H9 (cell line): ENCODE data around the gene RANBP17. TPM values are rescaled to one million over a fixed set of nuclear protein-coding genes. Genes with fewer than 3 reads are reported as not detected.
A peak's percentile ranks its signal among the peaks of the same experiment; 100 is the strongest.

Source experiments
- DNase-seq: peaks from one replicate; pipeline ENCODE4 v3.0.0-alpha.2; 2017
- H2AFZ ChIP-seq: one replicate; pipeline ENCODE4 v1.6.1; 2013; ENCODE audit warnings: mild to moderate bottlenecking, low read length, control low read depth, moderate library complexity
- H2AK5ac ChIP-seq: 2 replicates; pipeline ENCODE4 v1.6.1; 2013; ENCODE audit warnings: low read length, control low read depth, mixed read lengths; ENCODE audit not compliant: insufficient read length
- H2BK120ac ChIP-seq: one replicate; pipeline ENCODE4 v1.6.1; 2013; ENCODE audit warnings: low read depth, mild to moderate bottlenecking, low read length, control low read depth, inconsistent platforms; ENCODE audit not compliant: poor library complexity, severe bottlenecking
- H2BK12ac ChIP-seq: 2 replicates; pipeline ENCODE4 v1.6.1; 2013; ENCODE audit warnings: low read length, control low read depth, mixed read lengths, low read depth; ENCODE audit not compliant: insufficient read length
- H2BK15ac ChIP-seq: 2 replicates; pipeline ENCODE4 v1.6.1; 2013; ENCODE audit warnings: low read depth, low read length, control low read depth
- H2BK20ac ChIP-seq: one replicate; pipeline ENCODE4 v1.6.1; 2013; ENCODE audit warnings: low read depth, mild to moderate bottlenecking, low read length, control low read depth, inconsistent platforms; ENCODE audit not compliant: poor library complexity, severe bottlenecking
- H2BK5ac ChIP-seq: 2 replicates; pipeline ENCODE4 v1.6.1; 2013; ENCODE audit warnings: low read length, control low read depth, mixed read lengths; ENCODE audit not compliant: insufficient read length
- H3K14ac ChIP-seq: 2 replicates; pipeline ENCODE4 v1.6.1; 2013; ENCODE audit warnings: low read length, control low read depth; ENCODE audit not compliant: insufficient read depth
- H3K18ac ChIP-seq: 2 replicates; pipeline ENCODE4 v1.6.1; 2013; ENCODE audit warnings: low read depth, mild to moderate bottlenecking, mixed read lengths, low read length, control low read depth; ENCODE audit not compliant: insufficient read length
- H3K23ac ChIP-seq: 2 replicates; pipeline ENCODE4 v1.6.1; 2013; ENCODE audit warnings: low read length, control low read depth, mixed read lengths, low read depth; ENCODE audit not compliant: insufficient read length
- H3K23me2 ChIP-seq: 2 replicates; pipeline ENCODE4 v1.6.1; 2013; ENCODE audit warnings: low read depth, mild to moderate bottlenecking, mixed read lengths, low read length, control low read depth; ENCODE audit not compliant: insufficient read length, poor library complexity, severe bottlenecking
- H3K27ac ChIP-seq: 2 replicates; pipeline ENCODE4 v1.5.1; 2013; ENCODE audit warnings: low read length, control low read depth, mixed read lengths, low read depth; ENCODE audit not compliant: insufficient read length
- H3K27me3 ChIP-seq: 2 replicates; pipeline ENCODE4 v1.6.1; 2013; ENCODE audit warnings: low read length, control low read depth, inconsistent platforms; ENCODE audit not compliant: insufficient read depth
- H3K4ac ChIP-seq: 2 replicates; pipeline ENCODE4 v1.6.1; 2013; ENCODE audit warnings: low read depth, mild to moderate bottlenecking, control low read depth, inconsistent platforms, low read length, moderate library complexity
- H3K4me1 ChIP-seq: 2 replicates; pipeline ENCODE4 v1.6.1; 2013; ENCODE audit warnings: low read length, control low read depth, inconsistent platforms; ENCODE audit not compliant: insufficient read depth
- H3K4me2 ChIP-seq: 2 replicates; pipeline ENCODE4 v1.6.1; 2013; ENCODE audit warnings: low read length, control low read depth, mixed read lengths; ENCODE audit not compliant: insufficient read length, insufficient read depth
- H3K56ac ChIP-seq: 2 replicates; pipeline ENCODE4 v1.6.1; 2013; ENCODE audit warnings: low read depth, mild to moderate bottlenecking, mixed read lengths, low read length, control low read depth; ENCODE audit not compliant: insufficient read length
- H3K79me1 ChIP-seq: 2 replicates; pipeline ENCODE4 v1.6.1; 2013; ENCODE audit warnings: low read depth, mild to moderate bottlenecking, moderate library complexity, low read length, control low read depth, inconsistent platforms; ENCODE audit not compliant: insufficient read depth, poor library complexity, severe bottlenecking
- H3K79me2 ChIP-seq: 2 replicates; pipeline ENCODE4 v1.6.1; 2013; ENCODE audit warnings: low read length, control low read depth, inconsistent platforms; ENCODE audit not compliant: insufficient read depth
- H3K9ac ChIP-seq: 2 replicates; pipeline ENCODE4 v1.6.1; 2013; ENCODE audit warnings: low read length, control low read depth, mixed read lengths; ENCODE audit not compliant: insufficient read length; ENCODE audit errors: extremely low read depth
- H3K9me3 ChIP-seq: one replicate; pipeline ENCODE4 v1.6.1; 2013; ENCODE audit warnings: low read depth, low read length, inconsistent platforms; ENCODE audit not compliant: control insufficient read depth
- H3T11ph ChIP-seq: one replicate; pipeline ENCODE4 v1.6.1; 2013; ENCODE audit warnings: mild to moderate bottlenecking, low read length, control low read depth, inconsistent platforms
- H4K20me1 ChIP-seq: one replicate; pipeline ENCODE4 v1.6.1; 2013; ENCODE audit not compliant: control insufficient read depth, insufficient read length, insufficient read depth
- H4K5ac ChIP-seq: 2 replicates; pipeline ENCODE4 v1.6.1; 2013; ENCODE audit warnings: low read depth, mild to moderate bottlenecking, mixed read lengths, low read length, control low read depth; ENCODE audit not compliant: insufficient read length
- H4K8ac ChIP-seq: replicated peaks from 2 replicates; pipeline ENCODE4 v1.6.1; 2013; ENCODE audit warnings: low read length, control low read depth, mixed read lengths, low read depth; ENCODE audit not compliant: insufficient read length
- H4K91ac ChIP-seq: 2 replicates; pipeline ENCODE4 v1.6.1; 2013; ENCODE audit warnings: low read depth, mild to moderate bottlenecking, moderate library complexity, mixed read lengths, low read length, control low read depth; ENCODE audit not compliant: insufficient read length
- H3K27ac Mint-ChIP-seq, 3 experiments: 2 replicates in 2 of 3; 3 replicates in 1 of 3; pipeline ENCODE4 v1.8.0; 2020 to 2021; ENCODE audit warnings: mixed read lengths in 3 of 3, mild to moderate bottlenecking in 1 of 3, moderate library complexity in 1 of 3
- H3K27me3 Mint-ChIP-seq: 2 replicates; pipeline ENCODE4 v1.8.0; 2021; ENCODE audit warnings: low read depth, mild to moderate bottlenecking, moderate library complexity, mixed read lengths
- H3K36me3 Mint-ChIP-seq, 3 experiments: 2 replicates in 2 of 3; 3 replicates in 1 of 3; pipeline ENCODE4 v1.8.0; 2020 to 2021; ENCODE audit warnings: low read depth in 3 of 3, mixed read lengths in 3 of 3; ENCODE audit not compliant: insufficient read depth in 1 of 3
- H3K4me1 Mint-ChIP-seq, 2 experiments: 2 replicates each; pipeline ENCODE4 v1.8.0; 2020; ENCODE audit warnings: mixed read lengths in 2 of 2
- H3K4me3 Mint-ChIP-seq, 2 experiments: 2 replicates in 1 of 2; 3 replicates in 1 of 2; pipeline ENCODE4 v1.8.0; 2020 to 2021; ENCODE audit warnings: mild to moderate bottlenecking in 2 of 2, mixed read lengths in 2 of 2, moderate library complexity in 1 of 2
- H3K9me3 Mint-ChIP-seq, 2 experiments: 2 replicates in 1 of 2; 3 replicates in 1 of 2; pipeline ENCODE4 v1.8.0; 2020; ENCODE audit warnings: mild to moderate bottlenecking in 2 of 2, mixed read lengths in 2 of 2, moderate library complexity in 1 of 2
- WGBS: extraction: QIAGEN DNeasy Blood & Tissue Kit; methylation state at CpG from one replicate; pipeline ENCODE4 v1.1.7; 2013; ENCODE audit warnings: missing lambda C conversion rate, low lambda C conversion rate, mixed read lengths; ENCODE audit not compliant: insufficient read length; ENCODE audit errors: extremely low coverage; 5-methylcytosine and 5-hydroxymethylcytosine counted together
- total RNA-seq: library from RNA; stranded (reverse); gene quantifications from 2 replicates; pipeline ENCODE4 v1.2.1, GENCODE V29; 2021
- TF ChIP-seq, protein P1 (sequence below): fragments of 200-600 bp; sonication (generic); conservative IDR thresholded peaks from 3 replicates; pipeline ENCODE4 v1.8.0; 2021; ENCODE audit warnings: antibody characterized with exemption, mild to moderate bottlenecking

The RANBP17 gene
- total RNA-seq, 1 experiment from 2014 or later = 16.5 TPM

DNA sequence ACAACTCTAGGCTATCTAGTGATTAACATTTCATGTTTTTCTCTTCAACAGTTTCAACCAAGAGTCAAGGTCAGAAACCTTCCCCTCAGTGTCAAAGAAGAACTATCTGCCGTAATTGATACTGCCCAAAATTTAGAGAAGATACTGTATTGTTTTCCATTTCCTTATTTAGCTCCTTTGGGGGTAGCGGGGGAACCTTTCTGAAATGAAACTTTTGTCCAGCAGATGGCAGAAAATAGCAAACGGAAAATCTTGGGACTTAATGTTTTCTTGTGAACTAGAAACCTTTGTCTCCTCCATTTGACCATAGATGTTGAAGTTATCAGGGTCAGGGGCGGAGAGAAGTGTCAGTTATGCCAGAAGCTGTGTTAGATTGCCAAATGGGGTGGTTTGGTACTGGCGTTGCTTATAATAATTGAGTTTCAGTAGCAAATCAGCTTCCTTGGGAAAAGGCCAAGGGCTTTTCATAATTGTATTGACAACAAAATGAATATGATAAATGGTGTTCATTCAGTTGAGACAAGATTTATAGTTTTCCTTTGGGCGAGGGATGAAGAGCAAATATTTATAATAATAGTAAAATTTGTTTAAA is 345.5 kb downstream of the RANBP17 start:
- no peak overlapping the region for H2AFZ ChIP-seq

More for the DNA sequence above, 345.5 kb downstream of the RANBP17 start:
- Mint-ChIP-seq H3K4me1 (peaks cover 2 to 7% of the 10 kb centered on the region in 2 experiments; a peak in 2 of 4 replicates), H3K36me3 (no peaks in the 10 kb centered on the region), H3K27ac (no peak overlapping the region), H3K9me3 (no peaks in the 10 kb centered on the region), H3K27me3 (no peaks in the 10 kb centered on the region), H3K4me3 (no peak overlapping the region)
- Histone ChIP-seq H3K9me3 (no peaks in the 10 kb centered on the region), H2AK5ac (no peak overlapping the region), H3K56ac (no peak overlapping the region), H3K79me1 (no peaks in the 10 kb centered on the region), H3K79me2 (no peaks in the 10 kb centered on the region), H2BK15ac (no peak overlapping the region), H4K5ac (no peak overlapping the region), H2BK5ac (no peak overlapping the region), H3K23me2 (no peaks in the 10 kb centered on the region), H3T11ph (no peak overlapping the region), H3K4me1 (no peaks in the 10 kb centered on the region), H3K14ac (no peak overlapping the region), H3K9ac (no peak overlapping the region), H3K27ac (no peak overlapping the region), H3K23ac (no peak overlapping the region), H4K8ac (no peak overlapping the region), H2BK20ac (no peak overlapping the region), H2BK12ac (no peak overlapping the region), H3K18ac (no peak overlapping the region), H4K20me1 (no peaks in the 10 kb centered on the region), H2BK120ac (no peak overlapping the region), H3K27me3 (no peaks in the 10 kb centered on the region), H4K91ac (no peak overlapping the region), H3K4ac (no peak overlapping the region), H3K4me2 (no peak overlapping the region)
- TF ChIP-seq, protein P1, sequence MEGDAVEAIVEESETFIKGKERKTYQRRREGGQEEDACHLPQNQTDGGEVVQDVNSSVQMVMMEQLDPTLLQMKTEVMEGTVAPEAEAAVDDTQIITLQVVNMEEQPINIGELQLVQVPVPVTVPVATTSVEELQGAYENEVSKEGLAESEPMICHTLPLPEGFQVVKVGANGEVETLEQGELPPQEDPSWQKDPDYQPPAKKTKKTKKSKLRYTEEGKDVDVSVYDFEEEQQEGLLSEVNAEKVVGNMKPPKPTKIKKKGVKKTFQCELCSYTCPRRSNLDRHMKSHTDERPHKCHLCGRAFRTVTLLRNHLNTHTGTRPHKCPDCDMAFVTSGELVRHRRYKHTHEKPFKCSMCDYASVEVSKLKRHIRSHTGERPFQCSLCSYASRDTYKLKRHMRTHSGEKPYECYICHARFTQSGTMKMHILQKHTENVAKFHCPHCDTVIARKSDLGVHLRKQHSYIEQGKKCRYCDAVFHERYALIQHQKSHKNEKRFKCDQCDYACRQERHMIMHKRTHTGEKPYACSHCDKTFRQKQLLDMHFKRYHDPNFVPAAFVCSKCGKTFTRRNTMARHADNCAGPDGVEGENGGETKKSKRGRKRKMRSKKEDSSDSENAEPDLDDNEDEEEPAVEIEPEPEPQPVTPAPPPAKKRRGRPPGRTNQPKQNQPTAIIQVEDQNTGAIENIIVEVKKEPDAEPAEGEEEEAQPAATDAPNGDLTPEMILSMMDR = peak; percentile 73
- no CpG with 5 or more reads among the region's 6 CpGs for WGBS
- no peak for DNase-seq
